IPS-18c (cell line): Measurements from ENCODE around the gene STK35.
"Not testable (repeated sequence)": the region's sequence is repeated elsewhere in the genome, so short reads cannot be mapped to it uniquely, and the experiment has no call there.

Source experiments
- H3K4me3 ChIP-seq: 2 replicates; pipeline ENCODE4 v1.7.0; 2013; ENCODE audit warnings: low read depth, mild to moderate bottlenecking, low read length, moderate library complexity; ENCODE audit not compliant: insufficient read depth
- H3K9me3 ChIP-seq: one replicate; pipeline ENCODE4 v1.6.1; 2013; ENCODE audit warnings: mild to moderate bottlenecking, low read length, moderate library complexity; ENCODE audit not compliant: control insufficient read depth, insufficient read depth

STK35 gene

GRCh38 chr20:2167112-2167511 is 65.5 kb downstream of the STK35 start:
- H3K9me3 ChIP-seq = no peaks in the 10 kb centered on the region
- no peak overlapping the region for H3K4me3 ChIP-seq

GRCh38 chr20:2168946-2169345 is 67.3 kb downstream of the STK35 start:
- no peak overlapping the region for H3K4me3 ChIP-seq
- H3K9me3 ChIP-seq = no peaks in the 10 kb centered on the region

GRCh38 chr20:2169456-2170088 is 67.9 kb downstream of the STK35 start:
- no peaks in the 10 kb centered on the region for H3K9me3 ChIP-seq
- H3K4me3 ChIP-seq = no peak overlapping the region

GRCh38 chr20:2170404-2170803 is 68.8 kb downstream of the STK35 start:
- Histone ChIP-seq H3K4me3 (no peak overlapping the region), H3K9me3 (no peaks in the 10 kb centered on the region)

GRCh38 chr20:2171266-2171790 is 69.7 kb downstream of the STK35 start:
- Histone ChIP-seq H3K4me3 (no peak overlapping the region), H3K9me3 (peaks cover 3% of the 10 kb centered on the region)

- not testable (repeated sequence) for H3K9me3 ChIP-seq
These were observed 70.2 kb downstream of the STK35 start for GRCh38 chr20:2171840-2172239.

DNA sequence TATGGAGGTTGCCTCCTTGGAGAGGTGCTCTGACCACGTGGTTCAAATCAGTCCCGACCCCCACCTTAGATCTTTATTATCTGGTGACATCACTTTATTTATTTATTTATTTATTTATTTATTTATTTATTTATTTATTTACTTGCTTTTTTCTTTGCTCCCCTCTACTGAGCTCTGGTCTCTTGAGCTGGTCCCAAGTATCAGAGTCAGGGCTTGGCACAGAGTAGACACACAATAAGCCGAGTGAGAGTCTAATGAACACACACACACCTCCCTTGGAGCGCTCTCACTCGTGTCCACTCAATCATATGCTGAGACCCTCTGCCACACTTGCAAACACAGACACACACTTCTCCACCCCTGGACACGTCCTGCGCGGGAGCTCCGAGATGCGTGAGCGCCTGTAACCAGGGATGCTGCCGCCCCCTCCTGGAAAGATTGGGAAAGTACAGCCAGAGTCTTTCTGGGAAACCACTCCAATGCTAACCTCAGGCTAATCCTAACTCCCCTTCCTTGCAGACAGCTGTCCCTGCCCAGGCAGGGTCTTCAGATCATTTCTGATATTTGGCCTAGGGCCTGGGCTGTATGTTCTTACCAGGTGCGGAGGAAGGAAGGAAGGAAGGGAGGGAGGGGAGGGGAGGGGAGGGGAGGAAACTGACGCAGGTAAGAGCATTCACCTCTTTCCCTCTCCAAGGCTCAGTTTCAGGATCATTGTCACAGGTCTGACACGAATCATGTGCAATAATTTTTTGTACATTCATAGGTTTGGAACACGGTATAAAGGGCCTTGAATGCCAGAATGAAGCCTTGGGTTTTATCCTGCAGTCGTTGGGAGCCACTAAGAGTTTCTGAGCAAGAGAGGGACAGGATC is 70.9 kb downstream of the STK35 start:
- Histone ChIP-seq H3K9me3 (peaks cover 4% of the 10 kb centered on the region), H3K4me3 (no peak overlapping the region)

More at GRCh38 chr20:2171840-2172239, 70.2 kb downstream of the STK35 start:
- H3K4me3 ChIP-seq = not testable (repeated sequence)

DNA sequence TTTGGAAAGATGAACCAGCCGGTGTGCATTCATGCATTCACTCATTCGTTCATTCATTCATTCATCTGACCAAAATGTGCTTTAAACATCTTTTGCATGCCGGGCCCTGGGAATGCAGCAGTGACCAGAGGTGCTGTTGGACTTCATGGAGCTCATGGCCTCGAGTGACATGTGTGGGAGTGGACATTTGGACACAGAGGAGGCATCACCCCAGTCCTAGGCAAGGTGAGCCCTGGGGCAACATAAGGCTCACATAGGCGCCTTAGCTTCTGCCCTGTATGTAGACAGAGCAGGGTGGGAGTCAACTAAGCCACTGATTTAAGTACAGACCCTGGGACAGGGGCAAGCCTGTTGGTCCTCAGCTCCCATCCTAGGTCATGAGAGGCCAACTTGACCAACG is 71.6 kb downstream of the STK35 start:
- Histone ChIP-seq H3K9me3 (peaks cover 4% of the 10 kb centered on the region), H3K4me3 (no peak overlapping the region)

GRCh38 chr20:2174067-2174466 is 72.4 kb downstream of the STK35 start:
- Histone ChIP-seq H3K4me3 (no peak overlapping the region), H3K9me3 (peaks cover 4% of the 10 kb centered on the region)

- H3K9me3 ChIP-seq = peaks cover 4% of the 10 kb centered on the region
- no peak overlapping the region for H3K4me3 ChIP-seq
These were observed 75.3 kb downstream of the STK35 start for GRCh38 chr20:2176946-2177345.

- no peak overlapping the region for H3K4me3 ChIP-seq
- H3K9me3 ChIP-seq = peaks cover 4% of the 10 kb centered on the region
These were observed 76.9 kb downstream of the STK35 start for GRCh38 chr20:2178318-2179232.

DNA sequence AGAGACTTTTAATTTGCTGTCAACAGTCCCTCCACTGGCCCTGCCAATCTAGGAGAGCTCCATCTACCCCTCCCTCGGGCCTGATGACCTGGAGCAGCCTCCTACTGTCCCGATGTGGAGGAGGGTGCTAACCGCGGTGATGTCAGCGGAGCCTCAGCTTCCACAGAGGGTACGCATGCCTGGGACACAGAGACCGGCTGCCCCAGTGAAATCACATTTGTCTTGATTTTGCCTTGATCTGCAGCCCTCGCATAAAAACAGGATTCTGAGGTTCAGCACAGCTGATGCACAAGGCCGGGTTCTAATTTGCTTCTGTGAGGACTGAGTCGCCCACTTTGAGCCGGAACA is 77.6 kb downstream of the STK35 start:
- H3K9me3 ChIP-seq = peaks cover 4% of the 10 kb centered on the region
- H3K4me3 ChIP-seq = no peak overlapping the region

- peaks cover 4% of the 10 kb centered on the region for H3K9me3 ChIP-seq
These were observed 78.3 kb downstream of the STK35 start for GRCh38 chr20:2179949-2180348.

DNA sequence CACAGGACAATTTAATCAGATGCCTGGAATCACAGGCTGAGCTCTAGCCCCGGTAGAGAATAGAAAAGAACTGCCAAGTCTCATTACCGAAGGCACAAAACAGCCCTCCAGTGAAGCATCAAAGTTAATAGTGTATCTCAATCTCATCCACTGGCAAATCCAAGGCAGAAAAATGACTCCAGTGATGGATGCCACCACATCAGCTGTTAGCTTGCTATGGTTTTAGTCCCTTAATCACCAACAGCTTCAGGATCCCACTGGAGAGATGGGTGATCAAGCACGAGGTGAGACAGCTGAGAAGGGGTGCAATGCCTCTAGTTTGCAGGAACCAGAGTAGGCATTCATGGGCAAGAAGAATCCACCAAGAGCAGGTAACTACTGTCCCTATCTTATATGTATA is 81.8 kb downstream of the STK35 start:
- Histone ChIP-seq H3K4me3 (no peak overlapping the region), H3K9me3 (no peaks in the 10 kb centered on the region)

More at GRCh38 chr20:2179949-2180348, 78.3 kb downstream of the STK35 start:
- no peak overlapping the region for H3K4me3 ChIP-seq

- H3K9me3 ChIP-seq = not testable (repeated sequence)
These were observed 83.3 kb downstream of the STK35 start for GRCh38 chr20:2184933-2185332.

GRCh38 chr20:2195614-2196013 is 94.0 kb downstream of the STK35 start:
- Histone ChIP-seq H3K4me3 (no peak overlapping the region), H3K9me3 (no peaks in the 10 kb centered on the region)

More at GRCh38 chr20:2184933-2185332, 83.3 kb downstream of the STK35 start:
- not testable (repeated sequence) for H3K4me3 ChIP-seq

- Histone ChIP-seq H3K4me3 (no peak overlapping the region), H3K9me3 (no peaks in the 10 kb centered on the region)
These were observed 95.5 kb downstream of the STK35 start for GRCh38 chr20:2197166-2197565.
